HG03025 (cell line): ENCODE results near the gene ALPI.
"Not testable (repeated sequence)": the region's sequence is repeated elsewhere in the genome, so short reads cannot be mapped to it uniquely, and the experiment has no call there.

Source experiments
- ATAC-seq: cut with Tn5 transposase; IDR thresholded peaks from one replicate; pipeline ENCODE4 v1.9.1; 2021; ENCODE audit warnings: mild to moderate bottlenecking, moderate library complexity; ENCODE audit not compliant: unreplicated experiment, low FRiP score

ALPI gene

GRCh38 chr2:232455426-232456255 lies at the start of gene ALPI:
ALPI (plus strand) TSS chr2:232456153; CDS start chr2:232456200, 47 bp downstream.
- no peak for ATAC-seq

- no peak for ATAC-seq
Measured at GRCh38 chr2:232406556-232407310, 49.2 kb upstream of the ALPI start, which contains the start of gene ALPG. ALPG (plus strand) TSS chr2:232406844; CDS start chr2:232406895, 51 bp downstream.

GRCh38 chr2:232407428-232408150 lies 48.4 kb upstream of the ALPI start:
- ATAC-seq = not testable (repeated sequence)

GRCh38 chr2:232408269-232408668 lies 47.7 kb upstream of the ALPI start:
- ATAC-seq = not testable (repeated sequence)

- ATAC-seq = not testable (repeated sequence)
Measured at GRCh38 chr2:232409617-232410016, 46.3 kb upstream of the ALPI start.

GRCh38 chr2:232410238-232410900 lies 45.6 kb upstream of the ALPI start:
- ATAC-seq = no peak

GRCh38 chr2:232411901-232412629 lies 43.9 kb upstream of the ALPI start:
- ATAC-seq = no peak

- ATAC-seq = no peak
Measured at GRCh38 chr2:232412986-232413385, 43.0 kb upstream of the ALPI start.

- ATAC-seq = no peak
Measured at GRCh38 chr2:232415138-232415690, 40.7 kb upstream of the ALPI start.

GRCh38 chr2:232415736-232416520 lies 40.0 kb upstream of the ALPI start:
- ATAC-seq = no peak

- ATAC-seq = no peak
Measured at GRCh38 chr2:232416521-232417470, 39.2 kb upstream of the ALPI start.

GRCh38 chr2:232417489-232417888 lies 38.5 kb upstream of the ALPI start:
- no peak for ATAC-seq

GRCh38 chr2:232418056-232418455 lies 37.9 kb upstream of the ALPI start:
- no peak for ATAC-seq

- ATAC-seq = no peak
Measured at GRCh38 chr2:232418466-232419244, 37.3 kb upstream of the ALPI start.

- no peak for ATAC-seq
Measured at GRCh38 chr2:232419245-232420072, 36.5 kb upstream of the ALPI start.

- no peak for ATAC-seq
Measured at GRCh38 chr2:232420073-232420454, 35.9 kb upstream of the ALPI start.
